Measurements from ENCODE around the gene SULT4A1.
A peak's percentile ranks its signal among the peaks of the same experiment; 100 is the strongest.

SULT4A1 gene

DNA sequence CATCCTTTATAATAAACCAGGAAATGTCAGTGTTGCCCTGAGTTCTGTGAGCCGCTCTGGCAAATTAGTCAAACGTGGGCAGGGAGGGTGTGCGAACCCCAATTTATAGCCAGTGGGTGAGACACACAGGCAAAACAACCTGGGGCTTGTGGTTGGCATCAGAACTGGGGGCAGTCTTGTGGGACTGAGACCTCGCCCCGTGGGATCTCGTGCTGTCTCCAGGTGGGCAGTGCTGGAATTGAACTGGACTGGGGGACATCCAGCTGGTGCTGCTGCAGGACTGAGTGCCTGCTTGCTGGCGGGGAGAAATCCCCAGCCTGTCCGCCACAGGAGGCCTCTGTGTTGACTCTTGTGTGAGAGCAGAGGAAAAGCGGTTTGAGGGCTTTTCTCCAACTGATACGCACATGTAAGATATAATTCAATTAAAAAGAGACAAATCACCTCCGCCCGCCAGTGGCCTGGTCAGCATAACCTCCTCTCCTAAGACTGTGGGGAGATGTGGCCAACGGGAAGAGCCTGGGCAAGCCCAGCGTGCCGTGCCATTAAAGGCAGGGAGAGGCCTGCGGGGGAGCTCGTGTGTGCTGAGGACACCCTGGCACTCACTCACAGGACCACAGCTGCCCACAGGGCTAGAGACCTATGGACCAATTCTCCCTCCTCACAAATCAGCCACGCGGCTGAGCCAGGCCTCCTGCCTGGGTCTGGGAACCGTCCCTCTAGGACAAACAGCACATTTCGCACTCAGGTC lies 18.4 kb downstream of the SULT4A1 start:
- no peak for DNase-seq

DNA sequence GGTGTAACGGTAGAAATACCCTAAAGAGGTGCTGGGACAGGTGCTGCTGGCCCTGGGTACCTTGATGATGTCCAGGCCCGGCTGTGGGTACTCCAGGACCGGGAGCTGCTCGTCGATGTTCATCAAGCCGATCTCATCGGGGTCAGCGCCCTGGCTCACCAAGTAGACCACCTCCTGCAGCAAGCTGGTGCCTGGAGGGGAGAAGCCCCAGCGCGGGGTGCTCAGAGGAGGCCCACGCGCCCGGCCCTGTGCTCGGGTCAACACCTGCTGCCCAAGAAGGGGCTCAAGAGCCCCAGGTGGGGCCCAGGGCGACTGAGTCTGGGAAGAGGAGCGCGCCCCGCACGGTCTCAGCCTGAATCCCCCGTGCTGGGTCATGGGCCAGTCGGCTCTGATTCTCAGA lies 20.6 kb downstream of the SULT4A1 start:
- no peak for DNase-seq

DNA sequence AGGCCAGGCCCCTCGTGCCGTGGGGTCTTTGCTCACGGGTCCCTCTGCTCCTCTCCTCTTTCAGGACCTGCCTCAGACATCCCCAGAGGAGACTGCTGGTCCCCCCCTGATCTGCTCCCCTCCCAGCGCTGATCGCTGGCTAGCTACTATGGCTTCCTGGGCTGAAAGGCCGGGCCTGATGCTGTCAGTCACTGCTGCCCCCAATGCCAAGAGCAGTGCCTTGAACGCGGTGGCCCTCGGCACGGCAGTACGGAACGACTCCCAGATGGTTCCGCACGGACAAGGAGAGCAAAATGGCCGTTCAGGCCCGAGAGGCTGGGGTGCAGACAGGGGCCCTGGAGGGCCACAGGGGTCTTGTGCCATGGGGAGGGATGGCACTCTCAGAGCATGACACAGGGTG lies 21.5 kb downstream of the SULT4A1 start:
- DNase-seq: no peak

DNA sequence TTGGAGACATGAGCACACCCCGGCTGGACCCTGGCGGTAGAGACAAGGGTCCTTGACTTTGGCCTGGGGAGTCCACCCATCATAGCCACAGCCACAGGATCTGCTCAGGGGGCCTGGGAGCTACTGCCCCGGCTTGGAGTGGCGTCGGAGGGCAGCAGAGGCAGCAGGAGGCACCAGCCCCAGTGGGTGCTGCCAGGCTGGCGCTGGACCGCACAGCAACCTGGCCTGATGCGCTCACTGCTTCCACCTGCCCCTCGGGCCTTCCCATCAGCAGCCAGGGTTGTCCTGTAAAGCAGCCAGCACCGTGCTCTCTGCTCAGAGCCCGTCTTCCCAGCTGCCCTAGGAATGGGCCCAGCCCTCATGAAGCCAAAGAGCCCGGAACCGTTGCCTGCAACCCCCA lies 21.9 kb downstream of the SULT4A1 start:
- DNase-seq: no peak

DNA sequence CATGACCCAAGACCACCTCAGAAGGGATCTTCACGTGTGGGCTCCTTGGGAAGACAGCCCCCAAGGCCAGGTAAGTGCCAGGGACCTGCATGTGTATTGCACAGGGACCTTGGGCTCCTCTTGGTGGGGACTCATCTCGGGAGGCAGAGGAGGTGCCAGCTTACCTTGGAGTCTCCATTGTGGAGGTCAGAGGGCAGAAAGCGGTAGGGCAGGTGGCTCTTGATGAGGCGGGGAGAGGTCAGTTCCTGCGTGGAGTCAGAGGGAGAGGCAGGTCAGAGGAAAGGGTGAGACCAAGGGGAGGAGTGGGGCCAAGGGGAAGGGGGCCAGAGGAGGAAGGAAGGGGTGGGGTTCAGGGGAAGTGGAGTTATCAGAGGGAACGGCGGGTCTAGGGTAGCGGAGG lies 22.5 kb downstream of the SULT4A1 start:
- DNase-seq: no peak

DNA sequence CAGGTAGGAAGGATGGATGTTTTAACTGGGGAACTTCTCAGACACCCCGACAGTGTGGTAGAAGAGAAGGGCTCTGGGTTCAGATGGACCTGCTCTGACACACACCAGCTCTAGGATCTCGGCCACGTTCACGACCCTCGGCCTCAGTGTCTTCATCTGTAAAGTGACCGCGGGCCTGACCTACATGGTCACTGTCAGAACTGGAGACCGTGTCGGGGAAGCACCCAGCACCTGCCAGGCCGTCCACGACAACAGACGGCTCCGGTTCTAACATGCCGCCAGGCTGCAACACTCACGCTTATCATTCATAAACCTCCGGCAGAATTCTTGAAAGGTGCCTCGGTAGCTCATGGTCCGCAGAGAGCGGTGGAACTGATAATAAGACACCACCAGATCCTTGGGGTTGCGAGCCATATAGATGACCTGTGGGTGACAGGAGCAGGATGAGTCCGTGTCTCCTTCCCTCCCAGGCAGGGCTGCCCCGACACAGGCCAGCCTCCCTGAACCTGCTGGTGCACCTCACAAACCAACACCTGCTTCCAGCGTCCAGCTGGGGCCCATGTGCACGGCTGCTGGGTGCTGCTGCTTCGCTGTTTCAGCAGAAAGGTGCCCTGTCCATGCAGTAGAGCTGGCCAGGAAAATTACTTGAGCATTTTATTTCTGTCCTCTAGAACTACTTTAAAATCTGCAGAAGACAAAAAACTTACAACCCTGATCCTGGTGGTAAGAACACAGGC lies 23.6 kb downstream of the SULT4A1 start:
- no peak for DNase-seq

DNA sequence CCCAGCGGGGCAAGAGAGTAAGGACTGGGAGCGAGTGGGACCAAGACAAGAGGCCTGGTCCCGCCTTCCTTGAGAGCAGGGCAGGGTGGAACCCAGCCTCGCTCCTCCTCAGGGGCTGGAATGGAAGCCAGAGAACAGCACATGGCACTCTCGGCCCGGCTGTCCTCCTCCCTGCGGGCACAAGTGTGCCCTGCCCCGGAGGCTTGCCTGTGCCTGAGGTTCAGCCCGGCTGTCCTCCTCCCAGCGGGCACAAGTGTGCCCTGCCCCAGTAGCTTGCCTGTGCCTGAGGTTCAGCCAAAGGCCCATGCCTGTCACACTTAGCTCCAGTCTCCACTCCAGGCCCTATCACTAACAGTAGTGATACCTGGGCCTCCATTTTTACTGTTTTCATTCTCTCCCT lies 24.2 kb downstream of the SULT4A1 start:
- DNase-seq: no peak

DNA sequence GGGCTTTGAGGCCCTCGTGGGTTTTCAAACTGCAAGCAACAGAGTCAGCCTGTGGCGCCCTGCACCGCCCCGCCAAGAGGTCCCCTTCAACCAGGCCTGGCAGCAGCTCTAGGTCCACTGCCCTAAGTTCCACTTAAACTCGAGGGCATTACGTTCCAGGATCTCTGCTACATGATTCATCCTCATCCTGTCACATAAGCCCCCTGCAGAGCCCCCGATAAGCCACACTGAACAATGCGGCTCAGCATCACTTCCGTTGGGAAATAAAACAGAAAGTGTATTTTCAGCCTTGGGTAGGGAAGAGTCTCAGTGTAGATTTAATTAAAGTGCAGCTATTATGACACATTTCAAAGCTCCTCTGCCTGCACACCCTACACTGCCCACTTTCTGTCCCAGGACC lies 24.6 kb downstream of the SULT4A1 start:
- DNase-seq: peak; percentile 34

DNA sequence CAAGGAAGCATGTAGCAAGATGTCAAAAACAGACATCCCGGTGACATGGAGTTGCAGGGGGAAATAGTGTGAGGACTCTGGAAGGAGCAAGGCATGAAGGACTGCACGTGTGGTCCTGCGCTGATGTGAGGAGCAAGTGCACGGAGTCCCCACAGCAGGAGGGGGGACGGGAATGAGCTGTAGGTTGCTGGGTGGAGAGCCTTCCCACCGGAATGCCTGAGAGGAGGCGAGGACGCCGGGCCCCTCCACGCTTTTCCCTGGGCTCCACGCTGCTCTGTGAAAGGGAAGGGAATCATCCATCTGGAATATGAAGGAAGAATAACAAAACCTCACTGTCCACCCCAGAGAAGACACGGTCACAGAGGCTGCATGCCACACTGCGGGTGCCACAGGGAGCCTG lies 26.6 kb downstream of the SULT4A1 start:
- no peak for DNase-seq

DNA sequence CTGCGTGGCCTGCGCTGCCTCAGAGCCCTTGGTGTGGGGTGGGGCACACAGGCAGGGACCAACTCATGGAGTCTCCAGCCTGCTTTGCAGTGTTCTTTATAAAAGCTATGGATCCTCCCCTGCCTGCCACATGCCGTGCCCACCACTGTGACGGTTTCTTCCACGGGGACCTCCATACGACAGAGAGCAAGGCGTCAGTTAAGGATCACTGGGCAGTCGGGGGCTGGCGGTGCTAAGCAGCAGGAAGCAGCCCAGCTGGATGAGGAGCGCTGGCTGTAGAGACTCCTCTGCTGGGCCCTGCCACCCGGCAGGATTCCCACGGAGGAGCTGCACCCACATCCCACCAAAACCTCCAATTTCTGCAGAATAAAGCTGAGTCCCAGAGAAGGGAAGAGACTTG lies 27.1 kb downstream of the SULT4A1 start:
- DNase-seq: no peak

DNA sequence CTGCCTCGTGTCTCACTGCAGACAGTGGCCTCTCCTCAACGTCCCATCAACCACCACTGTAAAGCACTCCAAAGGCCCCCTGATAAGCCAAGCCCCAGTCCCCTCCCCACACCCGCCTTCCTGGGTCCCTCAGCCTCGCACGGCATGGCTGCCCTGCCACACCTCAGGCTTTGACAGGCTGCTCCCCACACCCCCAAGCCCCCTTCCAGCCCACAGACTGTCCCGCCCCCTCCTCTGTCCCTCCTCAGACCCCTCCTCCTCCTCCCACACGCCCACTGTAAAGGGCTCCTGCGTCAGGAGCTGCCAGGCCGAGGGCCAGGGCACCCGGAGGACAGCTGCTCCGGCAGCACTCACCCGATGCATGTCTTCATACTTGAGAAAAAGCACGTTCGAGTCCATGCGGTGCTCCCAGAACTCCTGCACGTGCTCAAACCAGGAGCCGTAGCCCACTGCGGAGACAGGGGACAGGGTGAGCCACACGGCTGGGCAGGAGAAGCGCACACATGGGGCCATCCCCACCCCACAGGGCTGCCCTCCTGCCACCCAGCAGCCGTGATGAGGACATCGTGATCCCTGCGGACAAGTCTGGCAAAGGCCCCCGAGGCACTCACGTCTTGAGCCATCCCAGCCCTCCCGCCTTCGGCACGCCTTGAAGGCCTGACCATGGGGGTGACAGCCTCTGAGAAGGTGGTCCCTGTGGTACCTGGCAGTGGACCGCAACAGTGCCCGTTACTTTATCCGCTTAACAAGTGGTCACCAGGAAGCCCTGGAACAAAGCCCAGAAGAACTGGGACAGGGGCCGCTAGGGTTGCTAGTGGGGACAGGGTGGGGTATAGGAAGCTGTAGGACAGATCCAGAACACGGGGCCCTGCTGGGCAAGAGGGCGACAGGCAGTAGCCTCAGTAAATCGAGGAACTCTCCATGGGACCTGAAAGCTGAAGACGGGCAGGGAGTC lies 28.8 kb downstream of the SULT4A1 start:
- DNase-seq: no peak

DNA sequence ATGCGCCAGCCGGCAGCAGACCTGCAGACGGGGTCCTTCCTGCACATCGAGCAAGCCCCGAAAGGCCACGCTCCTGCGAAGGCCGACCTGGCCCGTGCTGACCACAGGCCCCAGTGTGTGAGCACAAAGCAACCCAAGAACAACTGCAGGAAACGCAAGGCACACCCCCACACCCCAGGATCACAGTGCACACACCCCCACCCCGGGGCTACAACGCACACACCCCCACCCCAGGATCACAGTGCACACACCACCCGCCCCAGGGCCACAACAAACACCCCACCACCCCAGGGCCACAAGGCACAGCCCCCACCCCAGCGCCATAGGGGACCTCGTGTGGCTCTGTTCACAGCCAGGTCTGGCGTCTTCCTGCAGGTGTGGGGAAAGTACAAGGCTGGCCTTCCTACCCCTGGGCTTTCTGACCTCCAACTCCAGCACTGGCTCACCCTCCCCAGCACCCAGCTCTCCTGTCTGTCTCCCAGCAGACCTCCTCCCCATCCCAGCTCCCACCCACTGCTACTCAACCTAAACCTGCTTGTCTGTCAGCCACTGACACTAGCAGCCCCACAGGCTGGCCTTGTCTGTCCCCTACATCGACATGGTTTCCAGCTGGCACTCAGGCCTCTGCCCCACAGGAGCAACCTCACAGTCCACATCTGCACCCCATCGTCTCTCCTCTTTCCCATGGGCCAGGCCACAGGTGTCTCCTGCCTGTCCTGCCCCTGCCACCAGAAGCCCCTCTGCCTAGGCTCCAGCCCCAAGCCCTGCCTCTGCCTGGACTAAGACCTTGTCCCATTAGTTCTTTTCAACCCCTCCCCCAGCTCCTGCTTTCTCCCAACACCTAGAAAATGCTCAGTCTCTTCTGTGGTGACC lies 29.7 kb downstream of the SULT4A1 start:
- DNase-seq: no peak

DNA sequence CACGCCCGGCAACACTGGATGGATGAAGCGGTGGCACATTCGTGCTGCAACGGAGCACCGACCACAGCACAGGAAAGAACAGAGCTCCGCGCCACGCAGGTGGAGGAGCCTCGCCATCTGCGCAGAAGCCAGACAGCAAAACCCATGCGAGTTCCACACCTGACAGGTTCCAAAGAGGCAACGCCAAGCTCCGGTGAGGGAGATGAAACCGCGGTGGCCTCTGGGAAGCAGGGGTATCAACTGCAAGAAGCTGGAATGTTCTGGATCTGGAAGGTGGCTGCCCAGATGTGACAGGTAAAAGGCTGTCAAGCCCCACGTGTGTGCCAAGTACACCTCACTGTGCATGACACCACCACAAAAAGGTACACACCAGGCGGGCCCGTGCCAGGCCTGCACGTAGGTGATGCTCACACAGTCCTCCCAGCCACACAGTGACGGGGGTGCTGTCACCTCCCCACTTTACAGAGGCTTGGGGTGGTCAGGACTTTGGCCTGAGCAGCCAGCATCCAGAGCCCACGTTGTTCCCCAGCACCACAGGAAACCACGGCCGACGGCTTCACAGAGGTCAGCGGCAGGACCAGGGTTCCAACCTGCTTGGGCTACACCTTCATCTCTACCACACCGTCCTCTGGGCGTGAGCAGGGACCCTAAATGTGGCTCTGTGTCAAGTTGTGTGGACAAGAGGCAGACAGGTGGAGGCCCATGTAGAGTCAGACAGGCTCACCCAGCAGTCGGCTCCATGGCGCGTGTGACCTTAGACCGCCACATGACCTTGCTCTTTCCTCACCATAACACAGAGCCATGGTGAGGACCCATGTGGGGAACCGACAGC lies 30.5 kb downstream of the SULT4A1 start:
- no peak for DNase-seq

DNA sequence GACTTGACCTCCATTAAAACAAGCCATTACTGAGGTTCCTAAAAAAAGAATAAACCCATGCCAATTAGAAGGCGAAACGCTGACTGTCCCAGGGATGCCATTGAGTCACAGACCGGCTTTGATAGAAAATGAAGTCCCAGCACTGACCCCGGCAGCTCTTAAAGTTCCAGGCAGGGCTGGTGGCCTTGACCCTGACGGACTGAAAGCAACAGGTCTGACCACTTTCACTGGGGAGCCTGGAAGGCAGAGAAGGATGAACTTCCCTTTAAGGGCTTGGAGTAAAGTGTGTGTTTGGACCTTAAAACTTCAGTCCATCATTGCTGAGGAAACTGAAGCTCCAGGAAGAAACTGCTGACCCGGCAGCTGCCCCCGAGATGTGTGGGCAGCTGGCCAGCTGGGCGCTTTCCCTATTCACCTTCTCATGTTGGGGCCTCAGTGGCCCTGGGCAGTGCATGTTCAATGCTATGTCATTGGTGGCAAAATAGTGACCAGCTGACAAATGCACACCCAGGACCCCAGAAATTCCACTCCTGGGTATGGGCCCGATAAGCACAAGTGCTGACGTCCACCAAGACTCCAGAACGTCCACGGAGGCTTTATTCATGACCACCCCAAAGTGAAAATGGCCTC lies 31.3 kb downstream of the SULT4A1 start:
- no peak for DNase-seq

DNA sequence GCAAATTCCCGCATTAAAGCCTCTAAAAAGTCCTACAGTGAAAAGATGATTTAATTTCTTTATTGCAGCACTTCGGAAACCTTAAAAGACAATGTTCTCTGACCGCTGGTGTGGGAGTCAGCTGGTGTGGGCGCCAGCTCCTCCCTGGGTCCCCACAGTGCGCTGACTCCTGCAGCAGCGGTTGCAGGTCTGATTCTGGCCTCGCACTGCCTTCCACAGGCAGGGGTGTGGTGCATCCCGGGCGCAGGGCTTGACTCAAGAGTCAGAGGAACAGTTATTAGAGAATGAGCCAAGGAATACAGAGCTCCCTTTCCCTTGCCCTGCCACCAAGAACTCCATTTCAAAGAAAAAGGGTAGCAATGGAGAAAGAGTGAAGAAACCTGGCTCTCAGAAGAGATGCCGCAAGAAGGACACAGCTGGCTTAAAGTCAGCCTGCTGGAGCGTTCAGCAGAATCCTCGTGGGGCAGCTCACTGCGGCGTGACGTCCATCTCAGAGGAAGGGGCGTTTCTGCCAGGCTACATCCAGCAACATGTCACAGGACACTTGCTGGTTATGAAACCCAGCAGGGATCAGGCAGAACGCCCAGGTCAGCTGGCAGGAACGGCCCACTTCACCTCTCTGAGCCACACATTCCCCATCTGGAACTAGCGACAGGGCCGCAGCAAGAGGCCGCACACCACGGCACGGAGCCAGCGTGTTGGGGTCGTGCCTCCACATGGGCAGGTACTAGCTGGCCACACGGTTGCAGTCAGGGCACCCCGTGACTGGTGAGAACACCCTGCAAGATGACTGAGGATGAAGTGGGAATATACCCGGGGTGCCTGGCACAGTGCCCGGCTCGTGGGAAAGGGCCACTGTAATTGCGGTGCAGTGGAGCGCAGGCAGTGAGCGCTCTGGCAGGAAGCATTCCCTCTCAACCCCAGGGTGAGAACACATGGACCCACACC lies 32.1 kb downstream of the SULT4A1 start:
- peak; percentile 36 for DNase-seq

DNA sequence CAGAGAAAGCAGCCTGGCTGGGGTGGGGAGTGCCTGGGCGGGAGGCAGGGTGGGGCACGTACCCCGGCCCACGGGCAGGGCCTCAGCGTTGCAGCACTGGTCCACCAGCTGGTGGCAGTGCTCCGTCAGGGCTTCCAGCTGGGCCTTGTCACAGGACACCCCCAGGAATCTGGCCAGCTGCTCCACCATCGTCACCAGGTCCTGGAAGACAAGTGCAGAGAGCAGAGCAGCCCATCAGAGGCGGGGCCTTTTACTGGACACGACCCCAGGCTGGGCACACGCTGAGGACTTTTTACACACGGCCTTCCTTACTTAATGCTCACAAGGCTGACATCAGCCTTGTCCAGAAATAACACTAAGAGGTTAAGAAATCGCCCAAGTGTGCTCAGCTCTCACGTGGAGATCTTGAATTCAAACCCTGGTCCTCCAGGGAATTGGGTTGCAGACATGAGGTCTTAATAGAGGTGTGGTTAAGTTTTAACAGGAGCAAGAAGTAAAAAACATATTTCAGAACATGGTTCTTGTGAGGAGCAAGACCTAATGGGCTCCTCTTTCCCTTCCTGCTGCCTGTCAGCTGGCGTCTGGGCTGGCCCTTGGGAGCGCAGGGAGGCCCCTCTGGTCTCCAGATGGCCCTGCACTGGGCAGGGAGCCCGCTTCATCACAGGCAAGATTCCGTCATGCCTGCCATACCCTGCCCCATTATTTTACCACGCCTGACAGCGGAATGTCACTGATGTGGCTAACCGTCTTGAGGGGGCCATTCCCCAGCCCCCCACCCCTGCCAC lies 33.1 kb downstream of the SULT4A1 start:
- DNase-seq: peak; percentile 40

DNA sequence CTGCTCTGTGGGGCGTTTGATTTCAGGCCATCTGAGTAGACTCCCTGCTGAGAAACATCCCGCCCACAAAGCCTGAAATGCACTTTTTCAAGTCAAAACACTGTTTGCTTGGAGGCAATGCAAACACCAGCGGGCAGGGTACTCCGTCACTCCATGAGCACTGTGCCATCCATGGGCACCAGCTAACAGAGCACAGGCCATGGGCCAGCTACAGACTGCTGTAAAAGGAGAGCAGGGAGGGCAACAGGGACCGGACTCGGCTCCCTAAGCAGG lies 33.7 kb downstream of the SULT4A1 start:
- DNase-seq: peak; percentile 6

DNA sequence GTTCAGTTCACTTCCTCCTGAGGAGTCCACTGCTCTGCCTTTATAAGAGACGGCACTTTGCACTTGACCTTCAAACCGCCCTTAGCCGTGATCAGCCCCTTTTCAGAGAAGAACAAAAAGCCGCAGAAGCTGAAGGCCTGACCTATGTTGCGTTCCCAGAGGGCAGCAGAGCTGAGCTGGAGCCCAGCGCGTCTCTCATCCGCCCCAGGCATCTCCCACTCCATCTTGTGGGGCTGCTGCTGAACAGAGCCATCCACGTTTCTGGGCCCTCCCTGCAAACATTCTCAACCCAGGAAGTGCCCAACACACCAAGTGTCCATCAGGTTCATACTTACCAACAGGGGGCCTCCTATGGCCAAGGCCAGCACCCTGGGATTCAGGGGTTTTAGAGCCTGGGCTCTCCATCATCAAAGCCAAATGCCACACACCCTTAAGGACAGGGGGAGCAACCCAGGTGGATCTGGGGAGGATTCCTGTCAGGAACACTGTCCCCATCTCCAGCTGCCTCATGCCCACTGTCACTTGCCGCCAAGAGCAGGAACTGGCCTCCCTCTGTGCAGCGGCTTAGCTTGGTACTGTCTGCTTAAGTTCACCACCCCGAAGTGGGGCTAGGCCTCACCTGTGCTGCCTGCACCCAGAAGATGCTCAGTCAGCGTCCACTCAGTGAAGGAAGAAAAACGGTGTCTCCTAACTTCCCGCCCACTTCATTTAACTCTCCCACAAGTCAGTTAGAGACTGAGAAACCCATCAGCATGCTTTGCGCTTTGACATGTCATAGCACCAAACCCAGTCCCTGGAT lies 34.2 kb downstream of the SULT4A1 start:
- DNase-seq: no peak
